Neural cell (in vitro differentiated cells): ENCODE measurements around the gene ICE1. TPM values are rescaled to one million over a fixed set of nuclear protein-coding genes. Genes with fewer than 3 reads are reported as not detected.

Experiments
- H2AFZ ChIP-seq: fragments of 200-600, 300-800 bp; sonication (generic), shearing (Covaris generic); 2 replicates; pipeline ENCODE4 v1.6.0; 2014; ENCODE audit warnings: low read depth, mild to moderate bottlenecking, antibody characterized with exemption, low read length, moderate library complexity
- H3F3A ChIP-seq: fragments of 200-600 bp; shearing (Covaris generic); 2 replicates; pipeline ENCODE4 v1.6.1; 2016; ENCODE audit warnings: mild to moderate bottlenecking, moderate library complexity, mixed read lengths, antibody characterized with exemption, low read length; ENCODE audit not compliant: insufficient read depth, poor library complexity, severe bottlenecking
- H3K27ac ChIP-seq: fragments of 200-600, 300-800 bp; sonication (generic), shearing (Covaris generic); 2 replicates; pipeline ENCODE4 v1.5.1; 2014; ENCODE audit warnings: mild to moderate bottlenecking, low read length, moderate library complexity
- H3K27me3 ChIP-seq: fragments of 300-800, 200-600 bp; sonication (generic), shearing (Covaris generic); 2 replicates; pipeline ENCODE4 v1.6.0; 2014; ENCODE audit warnings: mild to moderate bottlenecking, low read depth, low read length, moderate library complexity; ENCODE audit not compliant: insufficient read depth
- H3K36me3 ChIP-seq: fragments of 300-800, 200-600 bp; sonication (generic), shearing (Covaris generic); 2 replicates; pipeline ENCODE4 v1.5.1; 2014; ENCODE audit warnings: mild to moderate bottlenecking, antibody characterized with exemption, low read length, moderate library complexity; ENCODE audit not compliant: insufficient read depth
- H3K4me2 ChIP-seq: fragments of 300-800, 200-600 bp; sonication (generic), shearing (Covaris generic); 2 replicates; pipeline ENCODE4 v1.6.0; 2014; ENCODE audit warnings: mild to moderate bottlenecking, low read length
- H3K4me3 ChIP-seq: fragments of 300-800, 200-600 bp; sonication (generic), shearing (Covaris generic); 2 replicates; pipeline ENCODE4 v1.5.1; 2014; ENCODE audit warnings: mild to moderate bottlenecking, low read length, moderate library complexity
- H3K79me2 ChIP-seq: fragments of 200-600 bp; shearing (Covaris generic); replicated peaks from 2 replicates; pipeline ENCODE4 v1.6.0; 2014; ENCODE audit warnings: mild to moderate bottlenecking, low read length, moderate library complexity; ENCODE audit not compliant: insufficient read depth
- H3K9ac ChIP-seq: fragments of 300-800, 200-600 bp; sonication (generic), shearing (Covaris generic); 2 replicates; pipeline ENCODE4 v1.6.1; 2016; ENCODE audit warnings: mild to moderate bottlenecking, low read length, mixed read lengths
- H3K9me2 ChIP-seq: fragments of 200-600 bp; shearing (Covaris generic); 2 replicates; pipeline ENCODE4 v1.6.1; 2016; ENCODE audit warnings: mild to moderate bottlenecking, low read length, mixed read lengths; ENCODE audit not compliant: insufficient read depth
- H3K9me3 ChIP-seq: fragments of 200-600, 300-800 bp; sonication (generic), shearing (Covaris generic); 2 replicates; pipeline ENCODE4 v1.6.1; 2016; ENCODE audit warnings: mild to moderate bottlenecking, mixed run types, low read length, moderate library complexity, mixed read lengths
- H4K20me1 ChIP-seq: fragments of 200-600 bp; shearing (Covaris generic); 2 replicates; pipeline ENCODE4 v1.6.1; 2016; ENCODE audit warnings: mild to moderate bottlenecking, mixed run types; ENCODE audit not compliant: insufficient read depth
- EP300 ChIP-seq: fragments of 450-650 bp; conservative IDR thresholded peaks from 2 replicates; pipeline ENCODE4 v1.6.1; 2014; ENCODE audit warnings: antibody characterized with exemption, mild to moderate bottlenecking, moderate library complexity; ENCODE audit not compliant: poor library complexity, severe bottlenecking
- EZH2 ChIP-seq: fragments of 200-600, 300-800 bp; shearing (Covaris generic), sonication (generic); IDR thresholded peaks from 2 replicates; pipeline ENCODE4 v1.6.1; 2014; ENCODE audit warnings: antibody characterized with exemption, low read length, borderline replicate concordance, mild to moderate bottlenecking; ENCODE audit not compliant: insufficient read depth, poor library complexity, severe bottlenecking
- MXI1 ChIP-seq: fragments of 450-650 bp; conservative IDR thresholded peaks from 2 replicates; pipeline ENCODE4 v1.6.1; 2014; ENCODE audit warnings: antibody characterized with exemption, mild to moderate bottlenecking; ENCODE audit not compliant: poor library complexity, severe bottlenecking
- POLR2AphosphoS5 ChIP-seq: IDR thresholded peaks from 2 replicates; pipeline ENCODE4 v1.6.1; 2012
- RAD21 ChIP-seq: fragments of 450-650 bp; conservative IDR thresholded peaks from 2 replicates; pipeline ENCODE4 v1.6.1; 2014; ENCODE audit warnings: antibody characterized with exemption, mild to moderate bottlenecking, moderate library complexity
- REST ChIP-seq: IDR thresholded peaks from 2 replicates; pipeline ENCODE4 v1.6.1; 2012; ENCODE audit warnings: borderline replicate concordance
- SMC3 ChIP-seq: fragments of 450-650 bp; conservative IDR thresholded peaks from 2 replicates; pipeline ENCODE4 v1.6.1; 2014; ENCODE audit warnings: antibody characterized with exemption, mild to moderate bottlenecking, moderate library complexity; ENCODE audit not compliant: poor library complexity
- TAF1 ChIP-seq: IDR thresholded peaks from 2 replicates; pipeline ENCODE4 v1.6.1; 2012; ENCODE audit warnings: low read depth
- polyA plus RNA-seq: library from polyadenylated mRNA; depleted of rRNA; stranded (reverse); fragments of >200 nt; gene quantifications from 2 replicates; pipeline ENCODE4 v1.2.3, GENCODE V29; 2014

Gene ICE1
- polyA plus RNA-seq, 1 donor from 2014 or later = 22.1 TPM

GRCh38 chr5:5486122-5486521, 63.6 kb downstream of the ICE1 start:
- Histone ChIP-seq H3K4me2 (no peak overlapping the region), H4K20me1 (no peaks in the 10 kb centered on the region), H3K9ac (no peak overlapping the region), H3K4me3 (no peak overlapping the region), H3K9me2 (no peaks in the 10 kb centered on the region), H3K9me3 (no peaks in the 10 kb centered on the region), H3K27ac (no peak overlapping the region), H3K27me3 (no peaks in the 10 kb centered on the region), H3K36me3 (peaks cover 7% of the 10 kb centered on the region), H3K79me2 (no peaks in the 10 kb centered on the region), H3F3A (no peaks in the 10 kb centered on the region), H2AFZ (no peak overlapping the region)
- TF ChIP-seq REST (no peak), EZH2 (no peak), TAF1 (no peak)

GRCh38 chr5:5487585-5488360, 65.3 kb downstream of the ICE1 start:
- no peak overlapping the region for H3K4me3 ChIP-seq
- no peak for TF ChIP-seq RAD21
- TF ChIP-seq TAF1 = no peak
- no peak for TF ChIP-seq SMC3
- no peak for TF ChIP-seq POLR2AphosphoS5
- no peak for TF ChIP-seq EP300
- TF ChIP-seq MXI1 = no peak
- TF ChIP-seq REST = no peak
- H3K27ac ChIP-seq = no peak overlapping the region
- H3K36me3 ChIP-seq = peaks cover 7% of the 10 kb centered on the region
- no peaks in the 10 kb centered on the region for H3F3A ChIP-seq
- H3K27me3 ChIP-seq = no peaks in the 10 kb centered on the region
- H2AFZ ChIP-seq = no peak overlapping the region
- no peak overlapping the region for H3K4me2 ChIP-seq
- H4K20me1 ChIP-seq = no peaks in the 10 kb centered on the region
- no peaks in the 10 kb centered on the region for H3K9me2 ChIP-seq
- no peaks in the 10 kb centered on the region for H3K9me3 ChIP-seq
- no peak overlapping the region for H3K9ac ChIP-seq
- H3K79me2 ChIP-seq = no peaks in the 10 kb centered on the region
